CD4-positive, alpha-beta T cell (primary cell): ENCODE measurements around the gene ZNF701. TPM values are rescaled to one million over a fixed set of nuclear protein-coding genes. Genes with fewer than 3 reads are reported as not detected.
"Not testable (repeated sequence)": the region's sequence is repeated elsewhere in the genome, so short reads cannot be mapped to it uniquely, and the experiment has no call there.

Experiments used
- ATAC-seq: fragments of 200-7000 bp; cut with Tn5 transposase; one replicate; pipeline ENCODE4 v1.10.0; 2022; ENCODE audit warnings: mild to moderate bottlenecking; ENCODE audit not compliant: poor library complexity
- CTCF ChIA-PET: fragments of 350-600 bp; sonication (Branson Sonifier 250); formaldehyde crosslinking; loops from one replicate; lab custom pipeline; 2021; ENCODE audit warnings: antibody characterized with exemption, inconsistent platforms; lab: Charles Lee
- POLR2A ChIA-PET: fragments of 350-600 bp; sonication (Branson Sonifier 250); formaldehyde crosslinking; loops from one replicate; lab custom pipeline; 2021; ENCODE audit warnings: antibody characterized with exemption, inconsistent platforms; lab: Charles Lee
- DNase-seq, 14 experiments: peaks; one replicate each; pipeline ENCODE4 v3.0.0-alpha.2; 2013 to 2020; ENCODE audit warnings: mixed read lengths in 2 of 14
- H3K27ac ChIP-seq, 2 donors: one replicate each; pipeline versions ENCODE4 v1.5.1 to v1.7.0; 2013; ENCODE audit warnings: low read length in 2 of 2, low read depth in 1 of 2, mild to moderate bottlenecking in 1 of 2
- H3K27me3 ChIP-seq, 2 experiments: 1 replicate in 1 of 2; 2 replicates in 1 of 2; pipeline versions ENCODE4 v1.6.1 to v1.7.0; 2013; ENCODE audit warnings: low read length in 2 of 2, control low read depth in 1 of 2, mild to moderate bottlenecking in 1 of 2, moderate library complexity in 1 of 2; ENCODE audit not compliant: insufficient read depth in 2 of 2, control insufficient read depth in 1 of 2
- H3K36me3 ChIP-seq: one replicate; pipeline ENCODE4 v1.6.1; 2013; ENCODE audit warnings: low read length, control low read depth; ENCODE audit not compliant: insufficient read depth
- H3K4me1 ChIP-seq: one replicate; pipeline ENCODE4 v1.6.1; 2013; ENCODE audit warnings: low read length, control low read depth; ENCODE audit not compliant: insufficient read depth
- H3K4me3 ChIP-seq: one replicate; pipeline ENCODE4 v1.5.1; 2013; ENCODE audit warnings: mild to moderate bottlenecking, low read length, moderate library complexity
- H3K9me3 ChIP-seq, 2 experiments: 1 replicate in 1 of 2; 2 replicates in 1 of 2; pipeline versions ENCODE4 v1.6.1 to v1.7.0; 2013; ENCODE audit warnings: low read length in 2 of 2, mild to moderate bottlenecking in 2 of 2, control low read depth in 1 of 2, moderate library complexity in 1 of 2; ENCODE audit not compliant: control insufficient read depth in 1 of 2, insufficient read depth in 1 of 2
- H3K27ac Mint-ChIP-seq: one replicate; pipeline ENCODE4 v1.8.0; 2020; ENCODE audit warnings: mixed read lengths
- H3K27me3 Mint-ChIP-seq: one replicate; pipeline ENCODE4 v1.8.0; 2021; ENCODE audit warnings: mixed read lengths
- H3K36me3 Mint-ChIP-seq: one replicate; pipeline ENCODE4 v1.8.0; 2021; ENCODE audit warnings: low read depth, mixed read lengths
- H3K4me1 Mint-ChIP-seq: one replicate; pipeline ENCODE4 v1.8.0; 2021; ENCODE audit warnings: low read depth, mixed read lengths
- H3K4me3 Mint-ChIP-seq: one replicate; pipeline ENCODE4 v1.8.0; 2020; ENCODE audit warnings: mild to moderate bottlenecking, mixed read lengths
- H3K9me3 Mint-ChIP-seq: one replicate; pipeline ENCODE4 v1.8.0; 2020; ENCODE audit warnings: mixed read lengths
- CTCF ChIP-seq: fragments of 200-600 bp; IDR thresholded peaks from one replicate; pipeline ENCODE4 v1.8.0; 2022; ENCODE audit warnings: antibody characterized with exemption, mild to moderate bottlenecking
- intact Hi-C, 2 experiments: fragments of 100-400 bp; cut with DNase I in 1 of 2; cut with micrococcal nuclease in 1 of 2; formaldehyde crosslinking; loops; one replicate each; pipeline versions ENCODE4 v1.15.1 to v1.9.0; 2023 to 2025; cut with DNase I, micrococcal nuclease
- total RNA-seq, 174 experiments: library from RNA in 2 of 174; stranded (reverse) in 2 of 174; gene quantifications; one replicate each; pipeline ENCODE4 v1.2.3 and lab custom pipeline; 2021 to 2026

Gene ZNF701
- total RNA-seq, 2 experiments from 2014 or later: 7.9 to 8.2 TPM

- DNase-seq (no peak), ATAC-seq (no peak)
- Mint-ChIP-seq H3K27ac (no peak overlapping the region), H3K36me3 (peaks cover 56% of the 10 kb centered on the region), H3K4me3 (no peak overlapping the region), H3K27me3 (no peaks in the 10 kb centered on the region), H3K9me3 (no peaks in the 10 kb centered on the region), H3K4me1 (peaks cover 41% of the 10 kb centered on the region)
- Histone ChIP-seq H3K27ac (no peak overlapping the region), H3K36me3 (peaks cover 4% of the 10 kb centered on the region), H3K27me3 (no peaks in the 10 kb centered on the region), H3K4me1 (peaks cover 37% of the 10 kb centered on the region), H3K4me3 (no peak overlapping the region), H3K9me3 (no peaks in the 10 kb centered on the region)
- intact Hi-C loops: loop anchor here in 1 of 2 experiments (10.0 kb wide), 1 partner anchor 268 kb away; the partner anchor contains the start of gene ZNF766
- TF ChIP-seq CTCF: no peak
- ChIA-PET POLR2A (no interaction called here), CTCF (no interaction called here)
Observed at GRCh38 chr19:52532480-52532879, 37.6 kb upstream of the ZNF701 start.

DNA sequence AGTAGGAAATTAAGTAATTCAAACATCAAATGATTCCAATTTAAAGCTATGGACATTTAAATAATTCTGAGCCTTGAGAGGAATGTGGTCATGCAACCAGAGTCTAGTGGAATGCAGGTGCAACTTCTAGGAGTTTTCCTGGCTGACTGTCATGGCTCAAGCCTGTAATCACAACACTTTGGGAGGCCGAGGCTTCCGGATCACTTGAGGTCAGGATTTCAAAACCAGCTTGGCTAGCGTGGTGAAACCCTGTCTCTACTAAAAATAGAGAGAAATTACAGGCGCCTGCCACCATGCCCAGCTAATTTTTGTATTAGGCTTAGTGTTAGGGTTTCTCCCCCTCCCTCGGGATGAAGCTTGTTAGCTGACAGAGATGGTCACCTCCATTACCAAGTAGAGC, 36.2 kb upstream of the ZNF701 start:
- Mint-ChIP-seq H3K27ac (no peak overlapping the region), H3K36me3 (peaks cover 52% of the 10 kb centered on the region), H3K9me3 (no peaks in the 10 kb centered on the region), H3K4me3 (peak overlapping the region; percentile 54), H3K27me3 (no peaks in the 10 kb centered on the region), H3K4me1 (peaks cover 27% of the 10 kb centered on the region)
- Histone ChIP-seq H3K4me1 (peaks cover 27% of the 10 kb centered on the region), H3K36me3 (peaks cover 4% of the 10 kb centered on the region), H3K9me3 (no peaks in the 10 kb centered on the region), H3K4me3 (no peak overlapping the region), H3K27ac (no peak overlapping the region), H3K27me3 (no peaks in the 10 kb centered on the region)
- ChIA-PET POLR2A (no interaction called here), CTCF (interaction anchor here (0.7 kb wide), 1 partner anchor 356 kb away, joined by 3 read pairs; no protein-coding TSS in a partner anchor)
- ATAC-seq (no peak), DNase-seq (no peak)
- intact Hi-C loops: loop anchor here in 1 of 2 experiments (10.0 kb wide), 1 partner anchor 269 kb away; the partner anchor contains the start of gene ZNF766
- no peak for TF ChIP-seq CTCF

GRCh38 chr19:52535385-52535770, 34.7 kb upstream of the ZNF701 start:
- POLR2A ChIA-PET, H3K27me3 ChIP-seq, H3K9me3 Mint-ChIP-seq, H3K9me3 ChIP-seq, H3K36me3 ChIP-seq, CTCF ChIA-PET, H3K27me3 Mint-ChIP-seq: not testable (repeated sequence)
- Histone ChIP-seq H3K4me3 (peak overlapping the region; percentile 90), H3K27ac (peak overlapping the region; percentile 35 to 76), H3K4me1 (peaks cover 23% of the 10 kb centered on the region)
- peak overlapping the region; percentile 69 for H3K27ac Mint-ChIP-seq
- DNase-seq (peak in 6 of 14 experiments; percentile 3 to 41 (median 20)), ATAC-seq (peak; percentile 11)
- H3K36me3 Mint-ChIP-seq: peaks cover 56% of the 10 kb centered on the region
- H3K4me1 Mint-ChIP-seq: peaks cover 23% of the 10 kb centered on the region
- intact Hi-C loops: loop anchor here (1.0 to 10.0 kb wide), 3 partner anchors 8 to 271 kb away; partner anchors contain the start of genes ZNF701 (in 1 of the 2), ZNF766 (in 1 of the 2) and ZNF808 (in 1 of the 2)
- H3K4me3 Mint-ChIP-seq: peak overlapping the region; percentile 91
